GM23338 (cell line): ENCODE measurements around the gene RNU1-1. TPM values are rescaled to one million over a fixed set of nuclear protein-coding genes. Genes with fewer than 3 reads are reported as not detected.
"Not testable (repeated sequence)": the region's sequence is repeated elsewhere in the genome, so short reads cannot be mapped to it uniquely, and the experiment has no call there.

Source experiments
- ATAC-seq: fragments of 200-7000 bp; cut with Tn5 transposase; 3 replicates; pipeline ENCODE4 v1.9.1; 2020
- DNase-seq: peaks from one replicate; pipeline ENCODE4 v3.0.0-alpha.2; 2015; ENCODE audit warnings: low spot score
- H2AFZ ChIP-seq: fragments of 200-600 bp; sonication (generic); 2 replicates; pipeline ENCODE4 v1.8.0; 2016; ENCODE audit warnings: antibody characterized with exemption, mild to moderate bottlenecking, moderate library complexity
- H3F3A ChIP-seq: fragments of 200-600 bp; sonication (generic); replicated peaks from 2 replicates; pipeline ENCODE4 v1.8.0; 2017; ENCODE audit warnings: antibody characterized with exemption, mixed run types, low read depth
- H3K27ac ChIP-seq: fragments of 200-600 bp; sonication (generic); 2 replicates; pipeline ENCODE4 v1.6.1; 2016; ENCODE audit warnings: low read depth
- H3K27me3 ChIP-seq: fragments of 200-600 bp; sonication (generic); 2 replicates; pipeline ENCODE4 v1.8.0; 2016; ENCODE audit warnings: mild to moderate bottlenecking, mixed run types, moderate library complexity; ENCODE audit not compliant: insufficient read depth
- H3K36me3 ChIP-seq: fragments of 200-600 bp; sonication (generic); 2 replicates; pipeline ENCODE4 v1.8.0; 2016; ENCODE audit warnings: mild to moderate bottlenecking; ENCODE audit not compliant: insufficient read depth
- H3K4me1 ChIP-seq: fragments of 200-600 bp; sonication (generic); 2 replicates; pipeline ENCODE4 v1.8.0; 2016; ENCODE audit warnings: mild to moderate bottlenecking, moderate library complexity; ENCODE audit not compliant: insufficient read depth
- H3K4me2 ChIP-seq: fragments of 200-600 bp; sonication (generic); 2 replicates; pipeline ENCODE4 v1.7.1; 2017; ENCODE audit warnings: mixed run types
- H3K4me3 ChIP-seq: fragments of 200-600 bp; sonication (generic); 2 replicates; pipeline ENCODE4 v1.6.1; 2016; ENCODE audit warnings: mixed run types
- H3K79me2 ChIP-seq: fragments of 200-600 bp; sonication (generic); replicated peaks from 2 replicates; pipeline ENCODE4 v1.8.0; 2017; ENCODE audit warnings: mild to moderate bottlenecking; ENCODE audit not compliant: insufficient read depth
- H3K9me2 ChIP-seq: fragments of 200-600 bp; sonication (generic); 2 replicates; pipeline ENCODE4 v1.8.0; 2017; ENCODE audit not compliant: insufficient read depth
- H4K20me1 ChIP-seq: fragments of 200-600 bp; sonication (generic); replicated peaks from 2 replicates; pipeline ENCODE4 v1.8.0; 2017; ENCODE audit warnings: mild to moderate bottlenecking; ENCODE audit not compliant: insufficient read depth
- H3K27ac Mint-ChIP-seq: 2 replicates; pipeline ENCODE4 v1.8.0; 2020; ENCODE audit warnings: inconsistent platforms, mild to moderate bottlenecking, moderate library complexity, mixed read lengths
- H3K27me3 Mint-ChIP-seq: 3 replicates; pipeline ENCODE4 v1.8.0; 2022; ENCODE audit warnings: low read depth, mild to moderate bottlenecking, moderate library complexity, mixed read lengths, inconsistent platforms; ENCODE audit not compliant: insufficient read depth, poor library complexity
- H3K36me3 Mint-ChIP-seq: 3 replicates; pipeline ENCODE4 v1.8.0; 2021; ENCODE audit warnings: low read depth, mild to moderate bottlenecking, inconsistent platforms, moderate library complexity, mixed read lengths
- H3K4me1 Mint-ChIP-seq: 3 replicates; pipeline ENCODE4 v1.8.0; 2020; ENCODE audit warnings: mild to moderate bottlenecking, inconsistent platforms, mixed read lengths
- H3K4me3 Mint-ChIP-seq: 3 replicates; pipeline ENCODE4 v1.8.0; 2021; ENCODE audit warnings: moderate library complexity, mild to moderate bottlenecking, inconsistent platforms, mixed read lengths
- H3K9me3 Mint-ChIP-seq: 3 replicates; pipeline ENCODE4 v1.8.0; 2020; ENCODE audit warnings: moderate library complexity, mild to moderate bottlenecking, inconsistent platforms, mixed read lengths
- CTCF ChIP-seq, 2 experiments: fragments of 200-600 bp in 1 of 2; sonication (generic) in 1 of 2; conservative IDR thresholded peaks; 2 replicates each; pipeline versions ENCODE4 v1.5.1 to v1.6.1; 2016 to 2017; ENCODE audit warnings: antibody characterized with exemption in 2 of 2, low read depth in 2 of 2, mild to moderate bottlenecking in 2 of 2, moderate library complexity in 1 of 2
- EZH2 ChIP-seq: fragments of 200-600 bp; sonication (generic); IDR thresholded peaks from one replicate; pipeline ENCODE4 v1.8.0; 2017; ENCODE audit warnings: antibody characterized with exemption, mild to moderate bottlenecking, low read depth; ENCODE audit not compliant: unreplicated experiment
- EZH2phosphoT487 ChIP-seq: fragments of 200-600 bp; sonication (generic); IDR thresholded peaks from one replicate; pipeline ENCODE4 v1.8.1; 2018; ENCODE audit warnings: antibody characterized with exemption; ENCODE audit not compliant: unreplicated experiment
- JUNB ChIP-seq: IDR thresholded peaks from one replicate; pipeline ENCODE4 v1.6.1; 2016; ENCODE audit warnings: antibody characterized with exemption; ENCODE audit not compliant: unreplicated experiment
- NANOG ChIP-seq: IDR thresholded peaks from 2 replicates; pipeline ENCODE4 v1.6.1; 2016; ENCODE audit warnings: antibody characterized with exemption, borderline replicate concordance
- POLR2AphosphoS5 ChIP-seq: IDR thresholded peaks from 2 replicates; pipeline ENCODE4 v1.6.1; 2016; ENCODE audit warnings: antibody characterized with exemption, low read depth
- STAT1 ChIP-seq: IDR thresholded peaks from one replicate; pipeline ENCODE4 v1.6.1; 2016; ENCODE audit warnings: antibody characterized with exemption; ENCODE audit not compliant: unreplicated experiment
- ZNF331 ChIP-seq: fragments of 250-450 bp; sonication (Bioruptor Pico); IDR thresholded peaks from 2 replicates; pipeline ENCODE4 v1.5.0; 2020; ENCODE audit warnings: low read depth, mild to moderate bottlenecking, moderate library complexity
- polyA plus RNA-seq: library from polyadenylated mRNA; unstranded; fragments of >200 nt; fragmentation: Nextera tagmentation; extraction: Ambion mirVana; gene quantifications from 2 replicates; pipeline ENCODE4 v1.2.1, GENCODE V29; 2016
- total RNA-seq: library from RNA; depleted of rRNA; stranded (reverse); fragments of >200 nt; shearing (Covaris generic); gene quantifications from 2 replicates; pipeline ENCODE4 v1.2.3, GENCODE V29; 2014
- TF ChIP-seq, protein P1 (sequence below): IDR thresholded peaks from 2 replicates; pipeline ENCODE4 v1.6.1; 2016; ENCODE audit warnings: antibody characterized with exemption
- TF ChIP-seq, protein P2 (sequence below): IDR thresholded peaks from one replicate; pipeline ENCODE4 v1.6.1; 2018; ENCODE audit warnings: antibody characterized with exemption; ENCODE audit not compliant: unreplicated experiment

RNU1-1 gene
- total and polyA plus RNA-seq, 2 experiments from 2014 or later = not detected

GRCh38 chr1:16486316-16486715 is 27.8 kb downstream of the RNU1-1 start:
- H3K27me3 Mint-ChIP-seq, DNase-seq, H3K27me3 ChIP-seq, H3K36me3 ChIP-seq, H3K27ac ChIP-seq, H2AFZ ChIP-seq, H3F3A ChIP-seq, H3K27ac Mint-ChIP-seq, H3K4me3 Mint-ChIP-seq, H3K9me3 Mint-ChIP-seq, ATAC-seq, H3K4me3 ChIP-seq, H3K79me2 ChIP-seq, H3K4me2 ChIP-seq, H3K4me1 Mint-ChIP-seq, H3K9me2 ChIP-seq, H3K4me1 ChIP-seq, H4K20me1 ChIP-seq: not testable (repeated sequence)
- H3K36me3 Mint-ChIP-seq = peaks cover 14% of the 10 kb centered on the region

DNA sequence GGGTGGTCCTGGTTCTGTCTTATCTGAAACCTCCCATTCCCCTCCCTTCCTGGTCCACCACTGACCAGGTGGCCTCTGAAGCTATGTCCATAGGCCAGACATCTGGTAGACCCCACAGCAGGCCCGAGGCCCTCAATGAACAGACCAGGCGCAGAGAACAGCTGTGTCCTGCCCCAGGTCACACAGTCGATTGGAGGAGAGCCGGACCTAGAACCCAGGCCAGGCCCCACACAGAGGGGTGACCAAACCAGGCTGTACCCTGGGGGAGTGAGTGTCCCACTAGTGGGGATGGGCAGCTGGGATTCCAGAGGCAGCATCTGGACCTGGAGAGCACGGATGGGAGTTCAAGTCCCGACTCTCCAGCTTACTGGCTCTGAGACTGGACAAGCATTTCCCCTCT is 29.2 kb downstream of the RNU1-1 start:
- H3K4me1 ChIP-seq = no peaks in the 10 kb centered on the region
- no peak overlapping the region for H2AFZ ChIP-seq
- no peak overlapping the region for H3K4me2 ChIP-seq
- no peak overlapping the region for H3K27ac ChIP-seq
- Mint-ChIP-seq H3K27ac (no peak overlapping the region), H3K27me3 (peaks cover 4% of the 10 kb centered on the region), H3K4me3 (no peak overlapping the region), H3K9me3 (no peaks in the 10 kb centered on the region), H3K36me3 (peaks cover 24% of the 10 kb centered on the region), H3K4me1 (no peaks in the 10 kb centered on the region)
- H4K20me1 ChIP-seq = no peaks in the 10 kb centered on the region
- ATAC-seq (no peak), DNase-seq (no peak)
- no peak overlapping the region for H3K4me3 ChIP-seq
- H3K36me3 ChIP-seq = 0 out of 2 replicates have a peak, but pooled peaks cover 3% of the 10 kb centered on the region
- no peaks in the 10 kb centered on the region for H3K27me3 ChIP-seq
- no peaks in the 10 kb centered on the region for H3F3A ChIP-seq
- no peaks in the 10 kb centered on the region for H3K9me2 ChIP-seq
- no peaks in the 10 kb centered on the region for H3K79me2 ChIP-seq
- TF ChIP-seq ZNF331 (CRISPR knock-in tag) = no peak
- no peak for TF ChIP-seq CTCF (conservative IDR thresholded peaks at IDR 0.05; ENCODE audit: low read depth in 2 of 2)
- no peak for TF ChIP-seq NANOG
- TF ChIP-seq EZH2phosphoT487 = no peak
- TF ChIP-seq, protein P1, sequence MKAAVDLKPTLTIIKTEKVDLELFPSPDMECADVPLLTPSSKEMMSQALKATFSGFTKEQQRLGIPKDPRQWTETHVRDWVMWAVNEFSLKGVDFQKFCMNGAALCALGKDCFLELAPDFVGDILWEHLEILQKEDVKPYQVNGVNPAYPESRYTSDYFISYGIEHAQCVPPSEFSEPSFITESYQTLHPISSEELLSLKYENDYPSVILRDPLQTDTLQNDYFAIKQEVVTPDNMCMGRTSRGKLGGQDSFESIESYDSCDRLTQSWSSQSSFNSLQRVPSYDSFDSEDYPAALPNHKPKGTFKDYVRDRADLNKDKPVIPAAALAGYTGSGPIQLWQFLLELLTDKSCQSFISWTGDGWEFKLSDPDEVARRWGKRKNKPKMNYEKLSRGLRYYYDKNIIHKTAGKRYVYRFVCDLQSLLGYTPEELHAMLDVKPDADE = no peak
- no peak for TF ChIP-seq EZH2
- no peak for TF ChIP-seq STAT1
- no peak for TF ChIP-seq JUNB
- TF ChIP-seq, protein P2, sequence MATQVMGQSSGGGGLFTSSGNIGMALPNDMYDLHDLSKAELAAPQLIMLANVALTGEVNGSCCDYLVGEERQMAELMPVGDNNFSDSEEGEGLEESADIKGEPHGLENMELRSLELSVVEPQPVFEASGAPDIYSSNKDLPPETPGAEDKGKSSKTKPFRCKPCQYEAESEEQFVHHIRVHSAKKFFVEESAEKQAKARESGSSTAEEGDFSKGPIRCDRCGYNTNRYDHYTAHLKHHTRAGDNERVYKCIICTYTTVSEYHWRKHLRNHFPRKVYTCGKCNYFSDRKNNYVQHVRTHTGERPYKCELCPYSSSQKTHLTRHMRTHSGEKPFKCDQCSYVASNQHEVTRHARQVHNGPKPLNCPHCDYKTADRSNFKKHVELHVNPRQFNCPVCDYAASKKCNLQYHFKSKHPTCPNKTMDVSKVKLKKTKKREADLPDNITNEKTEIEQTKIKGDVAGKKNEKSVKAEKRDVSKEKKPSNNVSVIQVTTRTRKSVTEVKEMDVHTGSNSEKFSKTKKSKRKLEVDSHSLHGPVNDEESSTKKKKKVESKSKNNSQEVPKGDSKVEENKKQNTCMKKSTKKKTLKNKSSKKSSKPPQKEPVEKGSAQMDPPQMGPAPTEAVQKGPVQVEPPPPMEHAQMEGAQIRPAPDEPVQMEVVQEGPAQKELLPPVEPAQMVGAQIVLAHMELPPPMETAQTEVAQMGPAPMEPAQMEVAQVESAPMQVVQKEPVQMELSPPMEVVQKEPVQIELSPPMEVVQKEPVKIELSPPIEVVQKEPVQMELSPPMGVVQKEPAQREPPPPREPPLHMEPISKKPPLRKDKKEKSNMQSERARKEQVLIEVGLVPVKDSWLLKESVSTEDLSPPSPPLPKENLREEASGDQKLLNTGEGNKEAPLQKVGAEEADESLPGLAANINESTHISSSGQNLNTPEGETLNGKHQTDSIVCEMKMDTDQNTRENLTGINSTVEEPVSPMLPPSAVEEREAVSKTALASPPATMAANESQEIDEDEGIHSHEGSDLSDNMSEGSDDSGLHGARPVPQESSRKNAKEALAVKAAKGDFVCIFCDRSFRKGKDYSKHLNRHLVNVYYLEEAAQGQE = no peak
- TF ChIP-seq POLR2AphosphoS5 = no peak
